Calu3 (cell line): Measurements from ENCODE around the gene CEP85. TPM values are rescaled to one million over a fixed set of nuclear protein-coding genes. Genes with fewer than 3 reads are reported as not detected.

Experiments
- BruUV-seq: library from RNA; stranded (reverse); fragments of 400-500 nt; replicated peaks from 2 replicates; lab custom pipeline; 2021; lab: Mats Ljungman, UMichigan
- CTCF ChIA-PET: fragments of 300-600 bp; sonication (Branson Sonifier 250); formaldehyde crosslinking; loops from one replicate; lab custom pipeline; 2022; ENCODE audit warnings: antibody characterized with exemption; lab: Charles Lee
- DNase-seq: peaks from one replicate; pipeline ENCODE4 v3.0.0; 2022
- H3K27ac Mint-ChIP-seq: one replicate; pipeline ENCODE4 v1.8.0; 2022; ENCODE audit warnings: mixed read lengths; ENCODE audit not compliant: unreplicated experiment
- H3K27me3 Mint-ChIP-seq: one replicate; pipeline ENCODE4 v1.8.0; 2022; ENCODE audit warnings: mixed read lengths; ENCODE audit not compliant: unreplicated experiment
- H3K36me3 Mint-ChIP-seq: one replicate; pipeline ENCODE4 v1.8.0; 2022; ENCODE audit warnings: mild to moderate bottlenecking, moderate library complexity, mixed read lengths; ENCODE audit not compliant: insufficient read depth, unreplicated experiment
- H3K4me1 Mint-ChIP-seq: one replicate; pipeline ENCODE4 v1.8.0; 2022; ENCODE audit warnings: mild to moderate bottlenecking, low read depth, mixed read lengths; ENCODE audit not compliant: unreplicated experiment
- H3K4me3 Mint-ChIP-seq: one replicate; pipeline ENCODE4 v1.8.0; 2022; ENCODE audit warnings: mild to moderate bottlenecking, low read depth, moderate library complexity, mixed read lengths; ENCODE audit not compliant: unreplicated experiment
- H3K9me3 Mint-ChIP-seq: one replicate; pipeline ENCODE4 v1.8.0; 2022; ENCODE audit warnings: low read depth, mixed read lengths; ENCODE audit not compliant: unreplicated experiment
- CTCF ChIP-seq: fragments of 200-600 bp; IDR thresholded peaks from one replicate; pipeline ENCODE4 v1.8.0; 2022; ENCODE audit warnings: antibody characterized with exemption; ENCODE audit not compliant: unreplicated experiment
- intact Hi-C: fragments of 100-400 bp; cut with micrococcal nuclease; formaldehyde crosslinking; loops from one replicate; pipeline ENCODE4 v1.10.0; 2022; ENCODE audit not compliant: unreplicated experiment
- total RNA-seq: library from RNA; stranded (reverse); gene quantifications from 2 replicates; pipeline ENCODE4 v1.2.3, GENCODE V29; 2022

The CEP85 gene
- total RNA-seq, 1 experiment from 2014 or later = 19.9 TPM

GRCh38 chr1:26289158-26290059 lies 55.4 kb downstream of the CEP85 start:
- Mint-ChIP-seq H3K9me3 (no peaks in the 10 kb centered on the region), H3K4me3 (no peak overlapping the region), H3K4me1 (peaks cover 9% of the 10 kb centered on the region), H3K27me3 (no peaks in the 10 kb centered on the region), H3K27ac (no peak overlapping the region), H3K36me3 (peaks cover 11% of the 10 kb centered on the region)
- no peak for DNase-seq
- CTCF ChIA-PET = interaction anchor here (0.6 kb wide), 1 partner anchor 68 kb away, joined by 3 read pairs; no protein-coding TSS in a partner anchor
- BruUV-seq = no TSS peak
- TF ChIP-seq CTCF = no peak
- intact Hi-C loops = no loop called here

GRCh38 chr1:26290122-26290881 lies 56.3 kb downstream of the CEP85 start:
- no peaks in the 10 kb centered on the region for H3K9me3 Mint-ChIP-seq
- H3K27ac Mint-ChIP-seq = no peak overlapping the region
- DNase-seq = no peak
- no peak for TF ChIP-seq CTCF
- H3K27me3 Mint-ChIP-seq = no peaks in the 10 kb centered on the region
- H3K4me1 Mint-ChIP-seq = peaks cover under 1% of the 10 kb centered on the region
- CTCF ChIA-PET = no interaction called here
- peaks cover 3% of the 10 kb centered on the region for H3K36me3 Mint-ChIP-seq
- intact Hi-C loops = no loop called here
- no peak overlapping the region for H3K4me3 Mint-ChIP-seq
- no TSS peak for BruUV-seq

GRCh38 chr1:26290882-26291261 lies 56.9 kb downstream of the CEP85 start:
- CTCF ChIA-PET = no interaction called here
- no peak for DNase-seq
- Mint-ChIP-seq H3K27me3 (no peaks in the 10 kb centered on the region), H3K27ac (no peak overlapping the region), H3K9me3 (no peaks in the 10 kb centered on the region), H3K36me3 (no peaks in the 10 kb centered on the region), H3K4me3 (no peak overlapping the region), H3K4me1 (no peaks in the 10 kb centered on the region)
- no peak for TF ChIP-seq CTCF
- BruUV-seq = no TSS peak
- intact Hi-C loops = no loop called here

- Mint-ChIP-seq H3K36me3 (no peaks in the 10 kb centered on the region), H3K4me1 (no peaks in the 10 kb centered on the region), H3K9me3 (no peaks in the 10 kb centered on the region), H3K27me3 (no peaks in the 10 kb centered on the region), H3K27ac (no peak overlapping the region), H3K4me3 (no peak overlapping the region)
- no TSS peak for BruUV-seq
- no peak for TF ChIP-seq CTCF
- CTCF ChIA-PET = no interaction called here
- intact Hi-C loops = no loop called here
- no peak for DNase-seq
Measured at GRCh38 chr1:26291433-26291832, 57.4 kb downstream of the CEP85 start.
